GM21529 (cell line): ENCODE measurements around the gene GRIN2A.

Source experiments
- ATAC-seq: cut with Tn5 transposase; IDR thresholded peaks from one replicate; pipeline ENCODE4 v1.9.1; 2021; ENCODE audit not compliant: unreplicated experiment

The GRIN2A gene

GRCh38 chr16:10090816-10091215, 91.4 kb downstream of the GRIN2A start:
- no peak for ATAC-seq

- ATAC-seq: no peak
These were observed 93.8 kb downstream of the GRIN2A start for GRCh38 chr16:10088380-10088793.

- ATAC-seq: no peak
These were observed 95.1 kb downstream of the GRIN2A start for GRCh38 chr16:10087151-10087550.

GRCh38 chr16:10086620-10087019, 95.6 kb downstream of the GRIN2A start:
- no peak for ATAC-seq

- no peak for ATAC-seq
These were observed 97.0 kb downstream of the GRIN2A start for GRCh38 chr16:10085078-10085798.

GRCh38 chr16:10083301-10083700, 98.9 kb downstream of the GRIN2A start:
- no peak for ATAC-seq

GRCh38 chr16:10081201-10081940, 100.9 kb downstream of the GRIN2A start:
- no peak for ATAC-seq

- ATAC-seq: no peak
These were observed 102.0 kb downstream of the GRIN2A start for GRCh38 chr16:10080051-10080772.

GRCh38 chr16:10078541-10078949, 103.7 kb downstream of the GRIN2A start:
- no peak for ATAC-seq

- ATAC-seq: no peak
These were observed 104.4 kb downstream of the GRIN2A start for GRCh38 chr16:10077861-10078260.

- no peak for ATAC-seq
These were observed 106.2 kb downstream of the GRIN2A start for GRCh38 chr16:10076037-10076436.

GRCh38 chr16:10070591-10070990, 111.6 kb downstream of the GRIN2A start:
- no peak for ATAC-seq

GRCh38 chr16:10069374-10069773, 112.9 kb downstream of the GRIN2A start:
- no peak for ATAC-seq

GRCh38 chr16:10067835-10068234, 114.4 kb downstream of the GRIN2A start:
- no peak for ATAC-seq

GRCh38 chr16:10067406-10067805, 114.8 kb downstream of the GRIN2A start:
- no peak for ATAC-seq

- no peak for ATAC-seq
These were observed 117.2 kb downstream of the GRIN2A start for GRCh38 chr16:10065019-10065418.

GRCh38 chr16:10048850-10049249, 133.4 kb downstream of the GRIN2A start:
- ATAC-seq: no peak

- ATAC-seq: no peak
These were observed 136.3 kb downstream of the GRIN2A start for GRCh38 chr16:10045947-10046346.

- no peak for ATAC-seq
These were observed 136.9 kb downstream of the GRIN2A start for GRCh38 chr16:10045291-10045775.

- no peak for ATAC-seq
These were observed 141.8 kb downstream of the GRIN2A start for GRCh38 chr16:10040136-10041080.
